ENCODE measurements around the gene CHST11.
A peak's percentile ranks its signal among the peaks of the same experiment; 100 is the strongest.

Gene CHST11

DNA sequence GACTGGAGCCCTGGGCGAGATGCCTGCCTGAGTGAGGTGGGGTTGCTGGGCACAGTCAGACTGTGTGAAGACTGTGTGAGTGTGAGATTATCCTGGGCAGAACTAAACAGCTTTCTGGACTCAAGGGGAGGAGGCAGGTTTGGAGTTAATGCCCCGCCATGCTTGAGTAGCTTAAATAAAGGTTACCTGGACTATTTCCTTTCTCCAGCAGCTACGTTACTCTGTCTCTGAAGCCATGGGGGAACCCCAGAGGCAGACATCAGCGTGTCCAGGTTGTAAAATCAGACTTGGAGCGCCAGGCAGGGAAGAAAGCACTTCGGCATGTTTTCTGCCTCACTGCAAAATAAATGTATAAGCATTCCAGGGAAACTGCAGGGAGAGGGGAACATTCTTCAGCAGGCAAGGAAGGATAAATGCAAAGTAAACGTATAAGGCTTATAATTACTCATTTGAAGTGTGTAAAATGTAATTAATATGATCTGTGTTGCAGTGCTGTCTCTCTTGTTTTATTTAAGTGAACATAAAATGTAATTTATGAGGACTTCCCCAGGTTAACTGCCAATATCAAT lies 129.7 kb downstream of the CHST11 start:
- no peak for DNase-seq (ENCODE audit: low spot score)

DNA sequence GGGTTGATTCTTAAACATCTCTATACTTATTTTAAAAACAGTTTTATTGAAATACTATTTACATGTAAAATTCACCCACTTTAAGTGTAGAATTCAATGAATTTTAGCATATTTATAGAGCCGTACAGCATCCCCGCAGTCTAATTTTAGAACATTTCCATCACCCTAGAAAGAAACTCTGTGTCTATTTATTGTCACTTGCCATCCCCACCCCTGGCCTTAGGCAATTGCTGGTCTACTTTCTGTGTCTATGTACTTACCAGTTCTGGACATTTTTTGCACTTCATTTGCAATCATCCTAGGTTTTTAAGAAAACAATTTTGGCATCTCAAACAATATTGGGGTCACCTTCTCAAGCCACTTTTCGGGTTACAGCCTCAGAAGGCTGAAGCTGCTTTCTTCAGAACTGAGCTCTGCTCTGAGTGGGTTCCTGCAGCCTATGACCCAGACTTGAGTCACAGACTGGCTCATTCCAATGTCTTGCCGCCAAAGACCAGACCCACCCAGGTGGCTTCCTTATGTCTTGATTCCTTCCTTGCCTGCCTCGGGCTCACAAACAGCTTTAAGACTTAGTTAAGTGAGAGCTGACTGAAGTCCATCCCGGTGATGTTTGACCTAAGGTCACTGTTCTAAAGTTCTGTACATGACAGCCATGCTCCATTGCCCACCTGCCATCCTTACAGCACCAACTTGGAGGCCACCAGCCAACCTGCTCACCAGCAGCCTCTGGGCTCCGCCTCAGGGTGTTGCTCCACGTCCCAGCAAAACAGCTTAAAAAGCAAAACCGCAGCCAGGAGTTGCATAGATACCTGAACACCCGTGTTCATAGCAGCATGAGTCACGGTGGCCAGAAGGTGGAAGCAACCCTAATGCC lies 131.5 kb downstream of the CHST11 start:
- no peak for DNase-seq (ENCODE audit: low spot score)

GRCh38 chr12:104588921-104589590 lies 132.3 kb downstream of the CHST11 start:
- no peak for DNase-seq (ENCODE audit: low spot score)

GRCh38 chr12:104590022-104590421 lies 133.3 kb downstream of the CHST11 start:
- no peak for DNase-seq (ENCODE audit: low spot score)

- DNase-seq (ENCODE audit: low spot score) = no peak
Measured at GRCh38 chr12:104591257-104591885, 134.6 kb downstream of the CHST11 start.

GRCh38 chr12:104593482-104593881 lies 136.7 kb downstream of the CHST11 start:
- DNase-seq (ENCODE audit: low spot score) = no peak

GRCh38 chr12:104596134-104596799 lies 139.5 kb downstream of the CHST11 start:
- no peak for DNase-seq (ENCODE audit: low spot score)

GRCh38 chr12:104596898-104597843 lies 140.4 kb downstream of the CHST11 start:
- no peak for DNase-seq (ENCODE audit: low spot score)

- no peak for DNase-seq (ENCODE audit: low spot score)
Measured at GRCh38 chr12:104598342-104599271, 141.9 kb downstream of the CHST11 start.

DNA sequence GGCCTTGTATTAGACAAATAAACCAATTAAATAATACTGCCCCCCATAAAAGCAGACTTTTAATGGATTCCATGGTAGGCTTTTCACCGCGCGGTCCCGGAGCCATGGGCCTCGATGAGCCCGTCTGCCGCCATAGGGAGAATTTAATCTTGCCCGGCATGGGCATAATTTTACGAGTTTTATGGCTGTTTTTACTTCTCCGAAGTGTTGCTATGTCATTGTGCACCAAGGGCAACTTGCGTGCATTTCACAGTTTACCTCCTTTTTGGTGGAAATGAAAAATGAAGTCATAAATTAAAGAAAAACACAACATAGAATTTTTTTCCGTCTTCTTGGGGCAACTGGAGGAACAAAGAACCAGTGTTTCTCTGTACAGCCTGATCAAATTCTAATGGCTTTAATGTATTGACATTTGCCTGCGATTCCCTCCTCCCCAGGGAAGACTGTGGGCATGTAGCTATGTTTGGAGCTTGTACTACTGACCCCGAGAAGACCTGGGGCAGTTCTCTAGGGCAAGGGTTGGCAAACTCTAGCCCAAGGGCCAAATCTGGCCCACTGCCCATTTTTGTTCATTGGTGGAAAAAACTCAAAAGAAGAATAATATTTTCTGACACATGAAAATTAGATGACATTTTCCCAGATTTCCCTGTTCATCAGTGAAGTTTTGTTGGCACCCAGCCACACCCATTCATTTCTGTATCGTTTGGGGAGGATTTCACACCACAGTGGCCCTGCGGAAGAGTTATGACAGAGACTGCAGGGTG lies 142.7 kb downstream of the CHST11 start:
- no peak for DNase-seq (ENCODE audit: low spot score)

- DNase-seq (ENCODE audit: low spot score) = no peak
Measured at GRCh38 chr12:104600036-104600712, 143.4 kb downstream of the CHST11 start.

- DNase-seq (ENCODE audit: low spot score) = no peak
Measured at GRCh38 chr12:104600790-104601739, 144.3 kb downstream of the CHST11 start.

GRCh38 chr12:104602406-104602805 lies 145.7 kb downstream of the CHST11 start:
- DNase-seq (ENCODE audit: low spot score) = no peak

- DNase-seq (ENCODE audit: low spot score) = no peak
Measured at GRCh38 chr12:104602896-104603295, 146.1 kb downstream of the CHST11 start.

- DNase-seq (ENCODE audit: low spot score) = no peak
Measured at GRCh38 chr12:104603545-104603973, 146.8 kb downstream of the CHST11 start.

DNA sequence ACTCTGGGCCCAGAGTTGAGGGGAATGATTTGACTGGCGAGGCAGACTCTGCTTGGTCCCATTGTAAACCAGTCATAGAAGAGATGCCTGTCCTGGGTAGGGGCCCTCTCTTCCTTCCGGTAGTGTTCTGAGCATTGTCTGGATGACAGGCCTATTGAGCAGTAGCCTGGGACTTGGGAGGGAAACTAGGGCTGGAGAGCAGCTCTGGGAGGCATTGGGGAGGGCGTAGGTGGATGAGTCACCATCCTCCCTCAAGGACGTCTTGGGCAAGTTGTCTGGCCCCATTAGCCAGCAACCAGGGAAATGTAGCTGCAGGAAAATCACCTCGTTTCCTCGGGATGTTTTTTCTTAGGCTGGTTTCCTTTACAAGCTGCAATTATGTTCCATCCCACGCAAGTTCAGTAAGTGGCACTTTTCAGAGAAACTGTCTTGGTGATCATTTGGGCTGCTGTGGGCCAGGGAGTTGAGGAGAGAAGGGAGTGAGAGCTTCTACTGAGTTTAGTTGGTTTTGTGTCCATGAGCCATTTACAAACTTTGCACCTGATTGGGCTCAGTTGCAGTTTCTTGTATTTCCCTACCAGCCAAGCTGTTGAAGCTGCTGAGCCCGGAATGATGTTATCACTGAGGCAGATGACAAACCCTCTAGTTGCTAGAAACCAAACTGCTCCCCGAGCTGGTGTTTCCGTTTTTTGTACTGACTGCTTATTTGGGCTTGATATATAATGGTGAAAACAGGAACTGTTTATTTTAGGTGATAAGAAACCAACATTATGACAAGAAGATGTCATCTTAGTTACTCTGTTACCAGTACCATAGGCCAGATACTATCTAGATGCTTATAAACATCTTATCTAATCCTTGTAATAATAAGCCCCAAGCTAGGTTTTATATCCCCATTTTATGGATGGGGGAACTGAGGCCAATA lies 147.6 kb downstream of the CHST11 start:
- DNase-seq (ENCODE audit: low spot score) = peak; percentile 39

All from globus pallidus (tissue), 1 donor.